NCI-H1417 treated with DMSO at 0.1 percent for 48 hours (cell line): ENCODE measurements around the gene MIA.
"Not testable (repeated sequence)": the region's sequence is repeated elsewhere in the genome, so short reads cannot be mapped to it uniquely, and the experiment has no call there.

ENCODE experiments used
- DNase-seq: peaks from one replicate; lab custom pipeline; 2025; lab: John Stamatoyannopoulos, UW

MIA gene

GRCh38 chr19:40780582-40780981 lies 5.3 kb downstream of the MIA start:
- DNase-seq = no peak

GRCh38 chr19:40781140-40781539 lies 5.8 kb downstream of the MIA start:
- DNase-seq = no peak

- DNase-seq = no peak
Measured at GRCh38 chr19:40783711-40784110, 8.4 kb downstream of the MIA start.

- not testable (repeated sequence) for DNase-seq
Measured at GRCh38 chr19:40784146-40784545, 8.8 kb downstream of the MIA start.

- DNase-seq = no peak
Measured at GRCh38 chr19:40785526-40785925, 10.2 kb downstream of the MIA start.

GRCh38 chr19:40786060-40787037 lies 11.0 kb downstream of the MIA start:
- no peak for DNase-seq

- no peak for DNase-seq
Measured at GRCh38 chr19:40791349-40791748, 16.0 kb downstream of the MIA start.

- DNase-seq = no peak
Measured at GRCh38 chr19:40791996-40792395, 16.7 kb downstream of the MIA start.

GRCh38 chr19:40797166-40797962 lies 22.0 kb downstream of the MIA start:
- no peak for DNase-seq

- peak; percentile 7 for DNase-seq
Measured at GRCh38 chr19:40797963-40798682, 22.8 kb downstream of the MIA start.

GRCh38 chr19:40798683-40799557 lies 23.6 kb downstream of the MIA start, which contains the start of gene EGLN2:
EGLN2 (plus strand) TSS chr19:40799191; CDS start chr19:40800573, 1,382 bp downstream.
- peak; percentile 93 for DNase-seq

- DNase-seq = no peak
Measured at GRCh38 chr19:40799558-40800338, 24.4 kb downstream of the MIA start.

- DNase-seq = no peak
Measured at GRCh38 chr19:40800339-40800996, 25.1 kb downstream of the MIA start.

GRCh38 chr19:40800997-40801377 lies 25.7 kb downstream of the MIA start:
- no peak for DNase-seq

- no peak for DNase-seq
Measured at GRCh38 chr19:40801426-40802299, 26.3 kb downstream of the MIA start.

- DNase-seq = no peak
Measured at GRCh38 chr19:40802300-40803169, 27.2 kb downstream of the MIA start.

- DNase-seq = no peak
Measured at GRCh38 chr19:40803170-40803856, 28.0 kb downstream of the MIA start.
